HG03159 (cell line): ENCODE measurements around the gene ITGB2.

ENCODE experiments used
- ATAC-seq: cut with Tn5 transposase; IDR thresholded peaks from one replicate; pipeline ENCODE4 v1.9.1; 2021; ENCODE audit warnings: mild to moderate bottlenecking, moderate library complexity; ENCODE audit not compliant: unreplicated experiment

The ITGB2 gene

DNA sequence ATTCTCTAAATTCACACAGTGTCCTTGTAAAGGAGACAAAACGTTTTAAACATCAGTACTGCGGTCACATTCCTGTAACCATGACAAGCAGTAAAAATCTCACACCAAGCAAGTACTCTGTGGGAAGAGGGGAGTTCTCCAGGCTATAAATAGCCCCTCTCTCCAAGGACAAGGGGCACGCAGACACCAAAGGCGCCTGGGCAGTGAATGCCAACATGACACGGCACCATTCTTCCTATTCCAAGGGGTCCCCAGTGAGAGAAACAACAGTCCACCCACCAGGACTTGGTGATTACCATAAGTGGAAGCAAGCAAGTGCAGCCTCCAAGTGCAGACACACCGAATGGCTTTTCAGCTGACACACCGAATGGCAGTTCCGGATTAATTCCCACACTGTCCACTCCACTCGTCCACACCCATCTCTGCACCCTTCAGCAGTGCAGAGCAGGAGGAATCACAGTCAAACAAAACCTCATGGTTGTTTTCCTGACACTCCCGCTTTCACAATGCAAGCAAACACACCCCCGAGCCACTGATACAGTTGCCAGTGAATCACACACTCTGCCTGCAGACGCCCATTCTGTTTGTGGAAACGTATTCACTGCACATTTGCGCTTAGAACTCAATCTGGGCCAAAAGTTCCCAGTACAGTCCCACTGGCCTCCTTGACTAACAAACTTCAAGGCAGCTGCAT, 49.0 kb downstream of the ITGB2 start:
- ATAC-seq, result no peak

DNA sequence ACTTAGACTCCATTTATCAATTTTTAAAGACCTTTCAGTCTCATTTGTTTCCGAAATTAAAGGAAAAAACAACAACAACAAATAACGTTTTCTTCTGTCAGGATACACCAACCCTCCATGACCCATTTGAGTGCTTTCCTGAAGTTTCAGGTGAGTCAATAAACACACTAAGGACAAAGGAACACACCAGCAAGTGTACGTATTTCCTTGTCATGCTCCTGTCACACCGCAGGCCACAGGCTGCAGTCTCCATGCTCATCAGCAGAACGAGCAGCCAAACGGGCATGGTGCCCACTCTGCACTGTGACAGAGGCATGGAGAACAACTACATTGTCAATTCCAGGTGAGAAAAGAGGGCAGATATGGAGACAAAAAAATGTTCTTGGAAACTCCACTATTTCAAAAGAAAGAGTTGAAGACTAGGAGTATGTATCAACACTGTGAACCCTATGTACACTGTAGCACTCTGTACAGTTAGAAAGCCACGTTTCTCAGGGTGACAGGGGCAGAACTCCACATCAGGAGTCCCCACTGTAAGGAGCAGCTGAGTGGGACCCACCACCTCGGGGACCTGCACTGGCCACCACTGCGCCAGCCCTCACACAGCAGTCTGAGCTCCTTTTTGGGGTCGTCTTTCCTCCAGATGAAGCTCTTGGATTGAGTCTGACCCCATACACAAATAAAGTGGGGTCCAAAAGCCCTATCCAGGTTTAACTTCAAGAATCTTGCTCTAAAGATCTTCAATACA, 49.8 kb downstream of the ITGB2 start:
- ATAC-seq, result no peak

GRCh38 chr21:44869781-44870747, 50.6 kb downstream of the ITGB2 start:
- no peak for ATAC-seq

DNA sequence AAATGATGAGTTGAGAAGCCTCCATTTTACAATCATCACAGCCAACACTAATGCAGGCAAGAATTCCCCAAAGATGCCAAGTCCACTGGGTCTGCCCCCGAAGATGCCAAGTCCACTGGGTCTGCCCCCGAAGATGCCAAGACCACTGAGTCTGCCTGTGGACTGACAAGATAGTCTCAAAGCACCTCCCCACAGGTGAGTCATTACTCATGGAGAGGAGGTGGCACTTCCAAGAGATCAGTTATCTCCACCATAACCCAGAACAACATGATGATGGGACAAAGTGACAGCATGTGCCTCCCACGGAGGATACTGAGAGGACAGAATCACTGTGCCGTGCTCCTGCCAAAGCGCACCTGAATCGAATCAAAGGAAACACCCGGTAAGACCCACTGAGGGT, 52.0 kb downstream of the ITGB2 start:
- no peak for ATAC-seq

GRCh38 chr21:44867999-44868700, 52.5 kb downstream of the ITGB2 start:
- ATAC-seq, result no peak

DNA sequence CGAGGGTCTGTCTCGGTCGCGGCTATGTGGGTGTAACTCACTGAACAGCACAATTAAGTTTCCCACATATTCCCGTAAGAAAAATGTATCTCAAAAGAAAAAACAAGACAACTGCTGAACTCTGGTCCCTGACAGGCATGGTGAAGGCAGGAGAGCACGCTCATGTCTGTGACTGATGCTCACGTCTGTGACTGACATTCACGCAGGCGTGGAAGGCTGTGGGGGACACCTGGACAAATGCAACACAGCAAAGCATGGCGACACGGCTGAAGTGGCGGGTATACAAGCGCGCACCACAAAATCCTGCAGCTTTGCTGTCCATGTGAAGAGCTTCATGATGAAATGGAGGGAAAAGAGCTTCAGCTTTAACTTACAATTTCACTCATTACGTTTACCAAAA, 53.2 kb downstream of the ITGB2 start:
- no peak for ATAC-seq

- ATAC-seq, result no peak
Observed at GRCh38 chr21:44866780-44867179, 53.9 kb downstream of the ITGB2 start.

- no peak for ATAC-seq
Observed at GRCh38 chr21:44865561-44866280, 55.0 kb downstream of the ITGB2 start.

DNA sequence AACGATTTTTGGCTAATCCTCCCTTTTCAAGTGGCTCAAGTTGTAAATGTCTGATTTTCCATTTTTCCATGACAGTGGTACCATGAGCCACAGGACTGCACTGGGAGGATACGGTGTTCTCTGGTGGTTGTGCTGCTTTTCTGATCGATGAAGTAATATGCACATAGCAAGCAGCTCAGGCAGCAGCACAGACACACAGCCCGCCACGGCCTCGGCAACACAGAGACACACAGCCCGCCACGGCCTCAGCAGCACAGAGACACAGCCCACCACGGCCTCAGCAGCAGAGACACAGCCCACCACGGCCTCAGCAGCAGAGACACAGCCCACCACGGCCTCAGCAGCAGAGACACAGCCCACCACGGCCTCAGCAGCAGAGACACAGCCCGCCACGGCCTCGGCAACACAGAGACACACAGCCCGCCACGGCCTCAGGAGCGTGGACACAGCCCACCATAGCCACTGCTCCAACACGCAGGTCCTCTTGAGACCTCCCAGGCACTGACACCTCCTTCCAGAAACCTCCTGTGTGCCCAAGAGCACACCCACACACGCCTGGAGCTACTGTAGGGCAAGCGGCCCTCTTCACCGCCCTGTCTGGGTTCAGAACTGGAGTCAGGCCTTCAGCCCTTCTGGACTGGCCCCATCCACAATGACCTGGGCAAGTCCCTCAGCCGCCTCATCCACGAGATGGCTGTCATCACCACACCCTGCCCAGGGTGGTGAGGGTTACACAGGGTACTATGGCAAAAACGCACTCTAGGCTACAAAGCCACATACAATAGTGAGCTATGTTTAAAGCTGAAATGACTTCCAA, 57.6 kb downstream of the ITGB2 start:
- ATAC-seq, result no peak

- ATAC-seq, result no peak
Observed at GRCh38 chr21:44858791-44859190, 61.9 kb downstream of the ITGB2 start.

DNA sequence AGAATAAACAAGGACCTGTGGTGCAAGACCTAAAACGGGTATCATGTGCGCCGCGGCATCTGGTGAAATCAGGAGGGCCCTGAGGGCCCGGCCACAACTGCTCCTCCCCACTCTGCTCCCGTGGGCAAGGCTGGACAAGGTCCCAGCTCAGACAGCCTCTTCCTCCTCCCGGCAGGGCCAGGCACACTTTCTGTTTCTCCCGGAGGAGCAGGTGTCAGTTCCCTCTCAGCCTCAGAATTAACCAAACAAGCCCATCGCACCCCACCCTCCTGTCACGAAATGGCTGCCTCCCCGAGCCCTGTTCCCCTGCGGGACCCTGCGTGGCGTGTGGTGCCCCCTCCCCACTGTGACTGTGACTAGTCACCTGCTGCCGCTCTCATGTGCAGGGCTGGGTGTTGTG, 62.4 kb downstream of the ITGB2 start:
- ATAC-seq, result no peak

DNA sequence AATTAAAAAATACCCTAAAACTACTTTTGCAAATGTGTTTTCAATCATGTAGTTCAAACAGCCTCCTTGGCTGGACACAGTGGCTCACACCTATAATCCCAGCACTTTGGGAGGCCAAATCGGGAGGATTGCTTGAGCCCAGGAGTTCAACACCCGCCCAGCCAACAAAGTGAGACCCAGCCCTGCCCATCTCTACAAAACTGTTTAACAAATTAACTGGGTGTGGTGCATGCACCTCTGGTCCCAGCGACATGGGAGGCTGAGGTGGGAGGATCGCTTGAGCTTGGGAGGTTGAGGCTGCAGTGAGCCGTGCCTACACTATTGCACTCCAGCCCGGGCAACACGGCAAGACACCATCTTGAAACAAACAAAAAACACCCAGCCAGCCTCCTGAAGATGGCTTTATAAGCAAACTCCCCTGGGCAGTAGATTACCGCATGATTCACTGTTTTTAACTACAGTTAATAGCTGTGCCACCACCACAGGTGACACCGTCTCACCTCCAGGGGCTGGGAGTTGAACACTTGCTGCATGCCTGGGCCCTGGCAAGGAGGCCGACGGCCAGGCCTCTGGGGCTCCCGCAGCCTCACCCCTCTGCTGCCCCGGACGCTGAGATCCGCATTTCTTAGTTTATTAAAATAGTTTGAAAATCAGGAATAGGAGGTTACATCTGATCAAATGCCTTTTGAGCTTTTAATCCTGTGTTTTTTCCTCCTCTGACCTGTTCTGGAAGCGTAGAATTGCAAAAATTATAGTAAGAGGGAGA, 63.4 kb downstream of the ITGB2 start:
- ATAC-seq, result no peak

GRCh38 chr21:44856131-44856530, 64.6 kb downstream of the ITGB2 start:
- ATAC-seq, result no peak

GRCh38 chr21:44855572-44855971, 65.1 kb downstream of the ITGB2 start:
- no peak for ATAC-seq

GRCh38 chr21:44854664-44855446, 65.8 kb downstream of the ITGB2 start:
- no peak for ATAC-seq

DNA sequence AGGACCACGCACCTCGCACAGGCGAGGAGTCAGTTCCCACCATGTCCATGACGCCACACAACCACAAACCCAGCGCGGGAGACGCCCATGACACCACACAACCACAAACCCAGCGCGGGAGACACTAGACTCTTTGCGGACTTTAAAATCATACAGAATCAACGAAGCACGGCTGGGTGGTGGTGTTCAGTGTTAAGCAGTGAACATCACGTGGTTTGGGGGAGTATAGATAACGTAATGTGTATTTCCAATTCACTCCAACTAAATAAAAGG, 66.4 kb downstream of the ITGB2 start:
- ATAC-seq, result no peak

- ATAC-seq, result no peak
Observed at GRCh38 chr21:44853601-44854390, 66.9 kb downstream of the ITGB2 start.
